HG03175 (cell line): ENCODE measurements around the gene CCDC87.
"Not testable (repeated sequence)": the region's sequence is repeated elsewhere in the genome, so short reads cannot be mapped to it uniquely, and the experiment has no call there.

ENCODE experiments used
- ATAC-seq: cut with Tn5 transposase; IDR thresholded peaks from one replicate; pipeline ENCODE4 v1.9.1; 2021; ENCODE audit warnings: mild to moderate bottlenecking, moderate library complexity; ENCODE audit not compliant: unreplicated experiment

Gene CCDC87

GRCh38 chr11:66616379-66617154 is 23.7 kb upstream of the CCDC87 start, which contains the start of gene RBM14:
TSS of gene RBM14 (plus strand) at chr11:66616630. CDS start at chr11:66616721, 91 bp downstream.
- peak; percentile 88 for ATAC-seq

DNA sequence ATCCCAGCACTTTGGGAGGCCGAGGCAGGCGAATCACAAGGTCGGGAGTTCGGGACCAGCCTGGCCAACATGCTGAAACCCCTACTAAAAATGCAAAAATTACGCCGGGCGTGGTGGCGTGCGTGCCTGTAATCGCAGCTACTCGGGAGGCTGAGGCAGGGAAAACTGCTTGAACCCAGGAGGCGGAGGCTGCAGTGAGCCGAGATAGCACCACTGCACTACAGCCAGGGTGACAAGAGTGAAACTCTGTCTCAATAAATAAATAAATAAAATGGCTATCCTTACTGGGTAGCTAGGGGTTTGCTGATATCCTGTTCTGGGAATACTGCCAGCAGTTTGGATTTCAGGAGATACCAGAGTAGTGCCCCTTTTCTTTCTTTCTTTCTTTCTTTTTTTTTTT is 21.2 kb upstream of the CCDC87 start:
- ATAC-seq = no peak

- no peak for ATAC-seq
Measured at GRCh38 chr11:66612458-66612857, 19.6 kb upstream of the CCDC87 start.

- ATAC-seq = no peak
Measured at GRCh38 chr11:66609721-66610617, 17.1 kb upstream of the CCDC87 start.

DNA sequence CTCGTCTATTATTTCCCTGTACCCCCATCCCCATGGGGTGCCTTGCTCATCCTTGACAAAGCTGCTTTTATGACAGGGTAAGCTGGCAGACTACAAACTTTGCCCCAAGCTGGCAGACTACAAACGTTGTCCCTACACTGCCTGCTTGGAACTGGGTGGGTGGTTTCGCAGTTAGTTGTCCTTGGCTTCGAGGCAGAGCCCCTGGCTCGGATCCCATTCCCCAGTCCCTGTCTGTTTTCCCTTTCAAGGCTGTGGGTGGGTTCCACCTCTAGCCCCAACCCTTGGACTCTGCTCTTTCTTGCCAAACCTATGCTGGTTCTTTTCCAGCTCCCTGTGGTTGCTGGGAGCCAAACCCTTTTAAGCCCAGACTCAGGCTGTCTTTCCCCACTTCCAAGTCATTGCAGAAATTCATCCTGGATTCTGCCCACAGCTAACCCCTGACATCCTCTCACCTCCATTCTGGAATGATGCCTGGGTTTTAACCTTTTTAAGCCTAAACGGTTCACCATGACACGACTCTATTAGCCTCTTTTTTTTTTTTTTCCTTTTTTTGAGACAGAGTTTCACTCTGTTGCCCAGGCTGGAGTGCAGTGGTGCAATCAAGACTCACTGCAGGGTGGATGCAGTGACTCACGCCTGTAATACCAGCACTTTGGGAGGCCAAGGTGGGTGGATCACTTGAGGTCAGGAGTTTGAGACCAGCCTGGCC is 14.4 kb upstream of the CCDC87 start:
- no peak for ATAC-seq

GRCh38 chr11:66606608-66607007 is 13.7 kb upstream of the CCDC87 start:
- ATAC-seq = not testable (repeated sequence)

DNA sequence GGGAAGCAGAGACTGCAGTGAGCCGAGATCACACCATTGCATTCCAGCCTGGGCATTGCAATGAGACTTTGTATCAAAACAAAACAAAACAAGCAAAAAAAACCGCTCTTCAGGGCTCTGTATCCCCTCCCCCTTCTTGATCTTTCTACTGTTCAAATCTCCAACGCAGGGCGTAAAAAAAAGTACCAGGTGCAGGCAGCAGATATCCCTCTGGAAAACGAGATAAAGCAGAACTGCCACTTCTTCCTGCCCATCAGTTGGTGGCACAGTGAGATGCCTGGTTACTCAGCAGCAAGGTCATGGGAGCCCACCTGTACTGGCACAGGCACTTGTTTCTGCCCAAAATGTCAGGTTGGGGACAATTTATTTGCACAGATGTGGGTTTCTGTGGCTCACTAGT is 11.3 kb upstream of the CCDC87 start:
- ATAC-seq = no peak

DNA sequence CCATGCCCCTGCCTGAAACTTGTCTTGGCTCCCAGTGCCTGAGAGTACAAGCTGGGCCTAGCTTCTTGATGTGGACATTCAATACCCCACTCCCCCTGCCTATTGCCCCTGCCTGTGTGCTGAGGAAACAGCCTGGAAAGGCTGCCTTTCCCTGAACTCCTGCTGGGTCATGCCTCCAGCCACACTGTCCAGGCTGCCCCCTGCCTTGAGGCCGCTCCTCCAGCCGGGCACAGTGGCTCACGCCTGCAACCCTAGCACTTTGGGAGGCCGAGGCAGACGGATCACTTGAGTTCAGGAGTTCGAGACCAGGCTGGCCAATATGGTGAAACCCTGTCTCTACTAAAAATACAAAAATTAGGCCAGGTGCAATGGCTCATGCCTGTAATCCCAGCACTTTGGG is 10.2 kb upstream of the CCDC87 start:
- no peak for ATAC-seq

GRCh38 chr11:66600631-66601233 is 7.9 kb upstream of the CCDC87 start:
- no peak for ATAC-seq

DNA sequence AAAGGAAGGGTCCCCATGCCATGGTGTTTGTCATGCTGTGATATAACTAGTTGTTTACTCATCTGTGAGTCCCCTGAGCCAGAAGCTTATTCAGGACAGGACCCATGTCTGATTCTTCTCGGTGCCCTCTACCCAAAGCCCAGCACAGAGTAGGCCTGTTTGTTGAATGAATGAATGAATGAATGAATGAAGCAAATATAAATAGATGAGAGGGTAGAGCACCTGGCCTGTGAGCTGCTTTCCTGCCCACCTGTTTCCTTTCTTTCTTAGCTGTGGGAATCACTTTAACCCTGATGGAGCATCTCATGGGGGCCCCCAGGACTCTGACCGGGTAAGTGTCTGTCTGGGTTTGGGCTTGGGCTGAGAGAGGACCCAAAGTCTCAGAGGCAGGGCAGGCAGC is 7.4 kb upstream of the CCDC87 start:
- ATAC-seq = no peak

DNA sequence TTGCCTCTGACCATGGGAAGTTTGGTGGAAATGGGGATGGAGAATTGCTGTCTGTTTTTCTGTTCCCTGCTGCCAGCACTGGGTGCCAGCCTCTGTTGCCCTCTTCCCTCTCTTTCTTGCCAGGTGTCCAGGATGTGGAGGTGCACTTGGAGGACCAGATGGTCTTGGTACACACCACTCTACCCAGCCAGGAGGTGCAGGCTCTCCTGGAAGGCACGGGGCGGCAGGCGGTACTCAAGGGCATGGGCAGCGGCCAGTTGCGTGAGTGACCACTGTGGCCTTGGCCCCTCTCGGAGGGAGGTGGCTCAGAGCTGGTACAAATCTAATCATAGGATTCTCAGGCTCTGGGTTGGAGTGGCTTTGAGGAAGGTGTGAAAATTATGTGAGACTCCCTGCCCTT is 6.1 kb upstream of the CCDC87 start:
- no peak for ATAC-seq

- ATAC-seq = no peak
Measured at GRCh38 chr11:66595245-66595904, 2.5 kb upstream of the CCDC87 start.

GRCh38 chr11:66593650-66594049 is 787 bp upstream of the CCDC87 start:
- no peak for ATAC-seq

GRCh38 chr11:66593303-66593635 is 406 bp upstream of the CCDC87 start:
- no peak for ATAC-seq

- no peak for ATAC-seq
Measured at GRCh38 chr11:66591175-66591574, 1.7 kb downstream of the CCDC87 start.

DNA sequence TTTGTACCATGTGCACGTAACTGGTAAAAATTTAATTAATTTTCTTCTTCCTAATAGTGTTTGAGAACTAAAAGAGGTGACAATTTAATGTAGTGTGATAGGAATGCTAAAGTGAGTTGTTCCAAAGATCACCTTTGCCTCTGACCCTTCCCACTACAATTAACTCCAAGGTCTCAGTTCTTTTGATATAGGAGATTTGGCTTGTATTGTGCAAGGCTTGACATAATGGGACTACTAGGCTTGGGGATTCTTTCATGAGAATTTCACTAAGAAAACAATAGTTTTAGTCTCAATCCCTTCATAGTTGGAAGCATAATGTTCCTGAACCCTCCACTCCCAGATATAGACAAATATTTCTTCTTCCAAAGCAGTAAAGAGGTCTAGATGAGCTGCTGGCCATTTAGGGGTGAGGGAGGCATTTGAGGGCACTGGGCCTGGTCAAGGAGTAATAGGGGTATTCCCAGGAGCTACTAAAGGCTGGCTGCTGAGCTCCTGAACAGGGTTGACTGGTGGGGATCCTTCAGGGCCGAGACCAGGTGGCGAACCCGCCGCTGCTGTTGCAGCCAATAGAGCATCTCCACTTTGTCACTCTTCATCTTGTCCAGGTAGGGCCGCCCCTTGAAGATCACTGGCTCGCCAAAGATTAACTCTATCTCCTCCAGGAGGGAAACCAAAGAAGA is 2.7 kb downstream of the CCDC87 start:
- no peak for ATAC-seq

- ATAC-seq = not testable (repeated sequence)
Measured at GRCh38 chr11:66589315-66589714, 3.5 kb downstream of the CCDC87 start.

DNA sequence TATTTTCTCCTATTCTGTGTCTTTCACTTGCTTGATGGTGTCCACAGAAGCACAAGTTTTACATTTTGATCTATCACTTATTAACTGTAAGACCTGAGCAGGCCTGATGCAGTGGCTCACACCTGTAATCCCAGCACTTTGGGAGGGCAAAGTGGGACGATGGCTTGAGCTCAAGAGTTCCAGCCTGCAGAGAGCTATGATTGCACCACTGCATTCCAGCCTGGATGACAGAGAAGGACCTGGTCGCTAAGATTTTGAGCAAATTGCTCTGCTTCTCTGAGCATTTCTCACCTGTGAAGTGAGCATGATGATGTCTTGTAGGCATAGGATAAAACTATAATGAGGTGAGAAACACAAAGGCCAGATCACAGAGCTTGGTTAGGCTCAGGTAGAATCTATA is 6.7 kb downstream of the CCDC87 start:
- no peak for ATAC-seq

GRCh38 chr11:66585447-66585846 is 7.4 kb downstream of the CCDC87 start:
- not testable (repeated sequence) for ATAC-seq

GRCh38 chr11:66582565-66583147 is 10.2 kb downstream of the CCDC87 start:
- not testable (repeated sequence) for ATAC-seq
